NB4 (cell line): ENCODE measurements around the gene AOAH.

ENCODE experiments used
- POLR2A ChIP-seq: IDR thresholded peaks from 2 replicates; pipeline ENCODE4 v1.6.1; 2011; ENCODE audit warnings: mild to moderate bottlenecking; ENCODE audit not compliant: insufficient read length; ENCODE audit errors: extremely low read depth
- TF ChIP-seq, protein P1 (sequence below): IDR thresholded peaks from one replicate; pipeline ENCODE4 v1.5.1; 2012; ENCODE audit warnings: low read depth, low read length

DNA sequence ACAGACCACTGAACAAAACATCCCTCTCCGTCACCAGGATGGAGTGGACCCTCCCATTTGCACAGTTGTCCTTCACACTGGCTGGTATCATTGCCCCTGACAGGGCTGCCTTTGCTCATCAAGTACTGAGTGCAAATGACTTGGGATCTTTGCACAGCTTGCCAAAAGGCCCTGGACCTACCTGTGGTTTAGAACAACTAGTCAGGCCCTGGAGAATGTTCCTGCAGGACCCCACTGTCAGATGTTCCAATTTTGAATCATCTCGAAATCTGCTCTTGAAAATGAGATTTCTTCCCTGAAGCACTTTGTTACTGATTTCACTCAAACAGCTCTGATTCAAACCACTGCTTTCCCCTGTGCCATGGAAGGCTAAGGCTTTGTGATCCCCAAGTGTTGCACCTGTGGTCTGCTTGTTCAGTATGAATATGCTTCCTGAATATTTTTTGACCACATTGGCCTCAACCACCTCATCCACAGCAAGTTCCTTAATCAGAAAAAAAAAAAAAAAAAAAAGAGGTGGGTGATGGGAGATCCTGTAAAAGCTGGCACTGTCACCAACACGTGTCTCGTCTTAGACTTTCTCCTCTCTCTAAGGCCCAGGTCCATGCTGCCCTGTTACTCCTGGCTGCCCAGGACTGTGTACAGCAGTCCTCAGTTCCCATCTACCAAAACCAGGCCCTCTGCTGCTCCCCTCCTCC lies 2.7 kb upstream of the AOAH start:
- TF ChIP-seq, protein P1, sequence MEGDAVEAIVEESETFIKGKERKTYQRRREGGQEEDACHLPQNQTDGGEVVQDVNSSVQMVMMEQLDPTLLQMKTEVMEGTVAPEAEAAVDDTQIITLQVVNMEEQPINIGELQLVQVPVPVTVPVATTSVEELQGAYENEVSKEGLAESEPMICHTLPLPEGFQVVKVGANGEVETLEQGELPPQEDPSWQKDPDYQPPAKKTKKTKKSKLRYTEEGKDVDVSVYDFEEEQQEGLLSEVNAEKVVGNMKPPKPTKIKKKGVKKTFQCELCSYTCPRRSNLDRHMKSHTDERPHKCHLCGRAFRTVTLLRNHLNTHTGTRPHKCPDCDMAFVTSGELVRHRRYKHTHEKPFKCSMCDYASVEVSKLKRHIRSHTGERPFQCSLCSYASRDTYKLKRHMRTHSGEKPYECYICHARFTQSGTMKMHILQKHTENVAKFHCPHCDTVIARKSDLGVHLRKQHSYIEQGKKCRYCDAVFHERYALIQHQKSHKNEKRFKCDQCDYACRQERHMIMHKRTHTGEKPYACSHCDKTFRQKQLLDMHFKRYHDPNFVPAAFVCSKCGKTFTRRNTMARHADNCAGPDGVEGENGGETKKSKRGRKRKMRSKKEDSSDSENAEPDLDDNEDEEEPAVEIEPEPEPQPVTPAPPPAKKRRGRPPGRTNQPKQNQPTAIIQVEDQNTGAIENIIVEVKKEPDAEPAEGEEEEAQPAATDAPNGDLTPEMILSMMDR = no peak
- no peak for TF ChIP-seq POLR2A
